Caco-2 (cell line): Measurements from ENCODE around the gene SCAMP1. TPM values are rescaled to one million over a fixed set of nuclear protein-coding genes. Genes with fewer than 3 reads are reported as not detected.

ENCODE experiments used
- BruUV-seq: library from RNA; stranded (reverse); fragments of 400-500 nt; replicated peaks from 2 replicates; lab custom pipeline; 2021; lab: Mats Ljungman, UMichigan
- CTCF ChIA-PET: fragments of 300-600 bp; sonication (Branson Sonifier 250); formaldehyde crosslinking; loops from one replicate; lab custom pipeline; 2022; ENCODE audit warnings: antibody characterized with exemption; lab: Charles Lee
- POLR2A ChIA-PET: fragments of 300-600 bp; sonication (Branson Sonifier 250); formaldehyde crosslinking; loops from one replicate; lab custom pipeline; 2022; ENCODE audit warnings: antibody characterized with exemption; lab: Charles Lee
- DNase-seq, 2 experiments: peaks; one replicate each; pipeline versions ENCODE4 v3.0.0 to v3.0.0-alpha.2; 2020 to 2022
- H3K27me3 ChIP-seq: replicated peaks from 2 replicates; pipeline ENCODE4 v1.6.0; 2011; ENCODE audit warnings: low read length; ENCODE audit not compliant: control insufficient read depth, insufficient read depth
- H3K36me3 ChIP-seq: 2 replicates; pipeline ENCODE4 v1.5.1; 2011; ENCODE audit warnings: low read length; ENCODE audit not compliant: control insufficient read depth, insufficient read depth
- H3K4me1 ChIP-seq: fragments of 250-450 bp; sonication (Bioruptor Pico); 2 replicates; pipeline ENCODE4 v1.5.1; 2020; ENCODE audit warnings: mild to moderate bottlenecking
- H3K4me3 ChIP-seq: 2 replicates; pipeline ENCODE4 v1.5.1; 2011; ENCODE audit warnings: low read depth, mild to moderate bottlenecking, control low read depth, low read length
- H3K9me3 ChIP-seq: fragments of 250-450 bp; sonication (Bioruptor Pico); 2 replicates; pipeline ENCODE4 v1.5.1; 2020; ENCODE audit warnings: mild to moderate bottlenecking, moderate library complexity
- H3K27ac Mint-ChIP-seq: one replicate; pipeline ENCODE4 v1.8.0; 2022; ENCODE audit warnings: mixed read lengths; ENCODE audit not compliant: unreplicated experiment
- H3K27me3 Mint-ChIP-seq: one replicate; pipeline ENCODE4 v1.8.0; 2022; ENCODE audit warnings: mixed read lengths; ENCODE audit not compliant: insufficient read depth, unreplicated experiment
- H3K36me3 Mint-ChIP-seq: one replicate; pipeline ENCODE4 v1.8.0; 2022; ENCODE audit warnings: mild to moderate bottlenecking, mixed read lengths; ENCODE audit not compliant: insufficient read depth, unreplicated experiment
- H3K4me1 Mint-ChIP-seq: one replicate; pipeline ENCODE4 v1.8.0; 2022; ENCODE audit warnings: low read depth, mixed read lengths; ENCODE audit not compliant: unreplicated experiment
- H3K4me3 Mint-ChIP-seq: one replicate; pipeline ENCODE4 v1.8.0; 2022; ENCODE audit warnings: mild to moderate bottlenecking, moderate library complexity, mixed read lengths; ENCODE audit not compliant: unreplicated experiment
- H3K9me3 Mint-ChIP-seq: one replicate; pipeline ENCODE4 v1.8.0; 2022; ENCODE audit warnings: mixed read lengths; ENCODE audit not compliant: unreplicated experiment
- CTCF ChIP-seq, 2 experiments: fragments of 200-600 bp in 1 of 2; IDR thresholded peaks; 1 replicate in 1 of 2; 2 replicates in 1 of 2; pipeline versions ENCODE4 v1.5.1 to v1.8.0; 2011 to 2022; ENCODE audit warnings: antibody characterized with exemption in 1 of 2, control low read depth in 1 of 2, inconsistent platforms in 1 of 2, low read depth in 1 of 2, low read length in 1 of 2, mild to moderate bottlenecking in 1 of 2, moderate library complexity in 1 of 2; ENCODE audit not compliant: insufficient read depth in 1 of 2, severe bottlenecking in 1 of 2, unreplicated experiment in 1 of 2
- intact Hi-C: fragments of 100-400 bp; cut with micrococcal nuclease; formaldehyde crosslinking; loops from one replicate; pipeline ENCODE4 v1.10.0; 2022; ENCODE audit not compliant: unreplicated experiment
- total RNA-seq: library from RNA; stranded (reverse); gene quantifications from 2 replicates; pipeline ENCODE4 v1.2.3, GENCODE V29; 2022

Gene SCAMP1
- total RNA-seq, 1 experiment from 2014 or later, result 21.3 TPM

DNA sequence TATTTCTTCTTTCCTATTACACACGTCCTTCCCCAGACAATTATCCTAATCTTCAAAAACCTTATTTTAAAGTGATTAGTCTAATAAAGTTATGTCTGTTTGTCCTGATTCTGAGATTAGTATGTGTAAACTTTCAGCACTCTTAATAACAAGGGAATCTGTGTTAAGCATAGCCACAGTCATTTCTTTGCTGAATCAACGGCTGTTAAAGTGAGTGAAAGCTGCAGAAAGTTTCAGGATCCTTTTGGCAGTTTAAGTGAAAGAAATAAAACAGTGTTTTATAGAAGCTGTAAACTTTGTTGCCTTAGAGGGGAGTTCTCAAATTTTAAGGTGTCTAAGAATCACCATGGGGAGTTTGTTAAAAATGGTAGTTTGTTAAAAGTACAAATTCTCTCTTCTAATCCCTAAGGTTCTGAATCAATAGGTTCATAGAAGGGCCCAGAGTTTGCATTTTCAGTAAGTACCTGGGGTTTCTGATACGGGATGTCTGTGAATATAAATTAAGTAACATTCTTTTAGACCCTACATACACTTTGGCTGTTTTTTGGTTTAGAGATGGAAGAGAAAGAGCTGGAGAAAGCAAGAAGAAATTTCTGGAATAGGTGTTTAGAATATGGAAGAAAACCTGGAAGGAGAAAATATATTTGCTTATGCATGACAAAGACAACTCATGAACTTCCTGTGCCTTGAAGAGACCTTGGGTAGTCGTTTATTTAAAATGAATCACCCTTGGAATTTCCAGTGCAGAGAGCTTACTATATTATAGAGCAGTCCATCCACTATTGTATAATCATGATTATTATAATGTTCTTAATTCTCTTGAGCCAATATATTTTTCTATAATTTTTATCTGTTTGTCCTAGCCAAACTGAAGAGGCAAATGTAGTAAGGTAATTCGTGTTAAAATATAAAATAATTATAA is 45.7 kb downstream of the SCAMP1 start:
- Histone ChIP-seq H3K4me1 (peaks cover 12% of the 10 kb centered on the region), H3K27me3 (no peaks in the 10 kb centered on the region), H3K36me3 (no peaks in the 10 kb centered on the region), H3K9me3 (no peaks in the 10 kb centered on the region; the same call in 1 of the 2 replicates), H3K4me3 (no peak overlapping the region)
- BruUV-seq, result no TSS peak
- CTCF ChIA-PET, result no interaction called here
- DNase-seq, result no peak
- Mint-ChIP-seq H3K36me3 (no peaks in the 10 kb centered on the region), H3K27ac (no peak overlapping the region), H3K9me3 (no peaks in the 10 kb centered on the region), H3K4me3 (no peak overlapping the region), H3K4me1 (peaks cover 15% of the 10 kb centered on the region), H3K27me3 (no peaks in the 10 kb centered on the region)
- POLR2A ChIA-PET, result no interaction called here
- no peak for TF ChIP-seq CTCF (IDR thresholded peaks at IDR 0.05; ENCODE audit: insufficient read depth in 1 of 2, low read depth in 1 of 2, low read length in 1 of 2, severe bottlenecking in 1 of 2, unreplicated experiment in 1 of 2)
- intact Hi-C loops, result no loop called here

- no peaks in the 10 kb centered on the region for H3K27me3 Mint-ChIP-seq
- H3K9me3 Mint-ChIP-seq, result no peaks in the 10 kb centered on the region
- Histone ChIP-seq H3K9me3 (no peaks in the 10 kb centered on the region; the same call in 1 of the 2 replicates), H3K36me3 (no peaks in the 10 kb centered on the region), H3K4me3 (no peak overlapping the region), H3K27me3 (no peaks in the 10 kb centered on the region), H3K4me1 (peaks cover 12% of the 10 kb centered on the region)
- no peak for DNase-seq
- TF ChIP-seq CTCF (IDR thresholded peaks at IDR 0.05; ENCODE audit: insufficient read depth in 1 of 2, low read depth in 1 of 2, low read length in 1 of 2, severe bottlenecking in 1 of 2, unreplicated experiment in 1 of 2), result no peak
- intact Hi-C loops, result no loop called here
- H3K36me3 Mint-ChIP-seq, result no peaks in the 10 kb centered on the region
- BruUV-seq, result no TSS peak
- H3K4me1 Mint-ChIP-seq, result peaks cover 15% of the 10 kb centered on the region
- ChIA-PET POLR2A (no interaction called here), CTCF (no interaction called here)
- no peak overlapping the region for H3K27ac Mint-ChIP-seq
- H3K4me3 Mint-ChIP-seq, result no peak overlapping the region
Observed at GRCh38 chr5:78407458-78407857, 47.0 kb downstream of the SCAMP1 start.

GRCh38 chr5:78411586-78411985 is 51.2 kb downstream of the SCAMP1 start:
- Mint-ChIP-seq H3K27ac (no peak overlapping the region), H3K4me3 (no peak overlapping the region), H3K4me1 (no peaks in the 10 kb centered on the region), H3K9me3 (no peaks in the 10 kb centered on the region), H3K27me3 (no peaks in the 10 kb centered on the region), H3K36me3 (no peaks in the 10 kb centered on the region)
- intact Hi-C loops, result no loop called here
- Histone ChIP-seq H3K36me3 (no peaks in the 10 kb centered on the region), H3K4me1 (no peaks in the 10 kb centered on the region), H3K9me3 (no peaks in the 10 kb centered on the region; the same call in 1 of the 2 replicates), H3K4me3 (no peak overlapping the region), H3K27me3 (no peaks in the 10 kb centered on the region)
- ChIA-PET CTCF (no interaction called here), POLR2A (no interaction called here)
- DNase-seq, result no peak
- TF ChIP-seq CTCF (IDR thresholded peaks at IDR 0.05; ENCODE audit: insufficient read depth in 1 of 2, low read depth in 1 of 2, low read length in 1 of 2, severe bottlenecking in 1 of 2, unreplicated experiment in 1 of 2), result no peak
- no TSS peak for BruUV-seq
